HG02763 (cell line): Measurements from ENCODE around the gene CAMSAP1.

ENCODE experiments used
- ATAC-seq: cut with Tn5 transposase; IDR thresholded peaks from one replicate; pipeline ENCODE4 v1.9.1; 2021; ENCODE audit warnings: mild to moderate bottlenecking, moderate library complexity; ENCODE audit not compliant: unreplicated experiment

CAMSAP1 gene

GRCh38 chr9:135763716-135764446 is 143.5 kb downstream of the CAMSAP1 start:
- no peak for ATAC-seq

GRCh38 chr9:135762921-135763320 is 144.4 kb downstream of the CAMSAP1 start:
- no peak for ATAC-seq

DNA sequence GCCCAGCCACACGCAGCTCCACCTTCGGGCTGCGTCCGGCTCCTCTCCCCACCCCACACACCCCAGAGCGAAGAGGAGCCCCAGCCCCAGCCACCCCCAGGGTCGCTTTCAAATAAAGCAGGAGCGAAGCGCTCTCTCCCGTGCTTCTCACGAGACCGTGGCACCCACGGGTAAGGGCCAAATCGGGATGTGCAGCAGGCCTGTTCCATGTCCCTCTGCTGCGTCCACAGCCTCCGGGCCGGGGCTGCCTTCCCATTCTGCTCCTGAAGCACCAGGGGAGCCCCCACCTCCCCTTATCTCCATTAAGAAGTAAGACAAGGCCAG is 145.5 kb downstream of the CAMSAP1 start:
- no peak for ATAC-seq

DNA sequence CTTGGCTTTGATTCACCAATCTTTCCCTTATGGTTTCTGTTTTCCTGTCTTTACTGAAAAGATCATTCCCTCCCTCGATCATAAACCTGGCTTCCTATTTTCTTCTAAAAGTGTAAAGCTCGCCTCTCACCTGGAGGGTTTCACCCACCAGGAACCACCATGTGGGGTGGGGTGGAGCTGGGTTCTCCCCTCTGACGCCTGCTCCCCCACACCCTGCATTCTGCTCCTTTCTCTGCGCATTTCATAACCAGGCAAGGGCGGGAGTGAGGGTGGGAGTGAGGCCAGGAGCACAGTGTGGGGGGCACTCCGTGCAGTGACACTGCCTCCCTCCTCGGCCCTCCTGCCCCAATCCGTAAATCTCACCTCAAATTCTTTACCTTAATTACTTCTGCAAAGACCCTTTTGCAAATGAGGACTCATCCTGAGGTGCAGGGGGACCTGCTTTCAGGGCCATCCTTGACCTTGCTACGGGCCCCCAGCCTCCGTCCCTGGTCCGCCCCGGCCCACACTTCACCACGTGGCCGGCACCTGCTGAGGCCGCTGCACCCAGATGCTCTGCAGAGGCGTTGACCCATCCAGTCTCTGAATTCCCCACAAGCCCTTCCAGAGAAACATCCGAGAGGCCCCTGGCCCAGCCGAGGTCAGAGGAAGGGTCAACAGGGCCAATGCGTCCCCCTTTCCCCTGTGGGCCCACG is 146.0 kb downstream of the CAMSAP1 start:
- no peak for ATAC-seq

GRCh38 chr9:135760465-135760864 is 146.9 kb downstream of the CAMSAP1 start:
- no peak for ATAC-seq

DNA sequence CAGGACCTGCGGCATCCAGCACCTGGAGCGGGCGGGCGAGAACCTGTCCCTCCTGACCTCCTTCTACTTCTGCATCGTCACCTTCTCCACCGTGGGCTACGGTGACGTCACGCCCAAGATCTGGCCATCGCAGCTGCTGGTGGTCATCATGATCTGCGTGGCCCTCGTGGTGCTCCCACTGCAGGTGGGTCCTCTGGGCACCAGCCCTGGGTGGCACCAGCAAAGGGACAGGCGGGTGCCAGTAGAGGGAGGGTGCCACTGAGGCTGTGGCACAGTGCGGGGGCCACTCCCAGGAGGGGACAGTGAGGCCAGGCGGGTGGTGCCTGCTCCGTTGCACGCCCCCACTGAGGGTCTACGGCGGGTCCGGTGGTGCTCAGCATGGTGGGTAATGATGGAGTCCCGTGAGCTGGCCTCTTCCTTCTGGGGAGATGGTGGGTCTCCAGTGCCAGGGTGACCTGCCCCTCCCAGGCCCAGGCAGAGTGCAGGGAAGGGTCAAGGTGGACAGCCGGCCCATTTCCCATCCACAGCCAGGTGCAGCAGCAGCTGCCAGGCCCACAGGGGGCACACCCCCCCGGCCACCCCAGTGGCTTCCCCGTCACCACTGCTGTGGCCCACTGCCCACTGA is 147.6 kb downstream of the CAMSAP1 start:
- no peak for ATAC-seq

GRCh38 chr9:135758870-135759269 is 148.5 kb downstream of the CAMSAP1 start:
- no peak for ATAC-seq
